IPS-15b (cell line): ENCODE measurements around the gene SLC16A14.

Experiments
- H3K27me3 ChIP-seq: one replicate; pipeline ENCODE4 v1.6.1; 2013; ENCODE audit warnings: low read length; ENCODE audit not compliant: control insufficient read depth, insufficient read depth
- H3K36me3 ChIP-seq: one replicate; pipeline ENCODE4 v1.6.1; 2013; ENCODE audit warnings: low read length; ENCODE audit not compliant: control insufficient read depth, insufficient read depth
- H3K4me1 ChIP-seq: one replicate; pipeline ENCODE4 v1.6.1; 2013; ENCODE audit warnings: mild to moderate bottlenecking, low read length; ENCODE audit not compliant: control insufficient read depth, insufficient read depth
- H3K4me3 ChIP-seq: one replicate; pipeline ENCODE4 v1.5.1; 2013; ENCODE audit warnings: low read depth, low read length
- H3K9ac ChIP-seq: one replicate; pipeline ENCODE4 v1.6.1; 2013; ENCODE audit warnings: low read depth, mild to moderate bottlenecking, low read length
- H3K9me3 ChIP-seq: one replicate; pipeline ENCODE4 v1.6.1; 2013; ENCODE audit warnings: mild to moderate bottlenecking, low read length; ENCODE audit not compliant: control insufficient read depth, insufficient read depth

The SLC16A14 gene

GRCh38 chr2:229993236-229993635 is 75.5 kb downstream of the SLC16A14 start:
- no peaks in the 10 kb centered on the region for H3K36me3 ChIP-seq
- H3K4me3 ChIP-seq: no peak overlapping the region
- H3K9ac ChIP-seq: no peak overlapping the region
- H3K9me3 ChIP-seq: no peaks in the 10 kb centered on the region
- no peaks in the 10 kb centered on the region for H3K27me3 ChIP-seq
- no peaks in the 10 kb centered on the region for H3K4me1 ChIP-seq
